Psoas muscle (tissue), 8 donors: ENCODE measurements around the gene CHD3. TPM values are rescaled to one million over a fixed set of nuclear protein-coding genes. Genes with fewer than 3 reads are reported as not detected.

Experiments
- ATAC-seq, 4 donors: fragments of 200-7000 bp; cut with Tn5 transposase; one replicate each; pipeline ENCODE4 v1.9.1; 2020; ENCODE audit warnings: moderate library complexity in 3 of 4, mild to moderate bottlenecking in 2 of 4
- DNase-seq, 2 donors: peaks; one replicate each; pipeline ENCODE4 v3.0.0-alpha.2; 2020
- H3K27ac ChIP-seq: fragments of 200-600 bp; one replicate; pipeline ENCODE4 v1.8.0; 2022
- H3K27me3 ChIP-seq, 3 donors: fragments of 200-600 bp in 1 of 3; one replicate each; pipeline versions ENCODE4 v1.6.1 to v1.8.0; 2013 to 2022; ENCODE audit warnings: low read length in 2 of 3, mild to moderate bottlenecking in 2 of 3, moderate library complexity in 1 of 3; ENCODE audit not compliant: insufficient read depth in 3 of 3
- H3K36me3 ChIP-seq, 2 donors: fragments of 200-600 bp in 1 of 2; one replicate each; pipeline versions ENCODE4 v1.6.1 to v1.8.0; 2013 to 2022; ENCODE audit warnings: low read depth in 1 of 2, mild to moderate bottlenecking in 1 of 2, moderate library complexity in 1 of 2; ENCODE audit not compliant: insufficient read depth in 1 of 2
- H3K4me1 ChIP-seq: fragments of 200-600 bp; one replicate; pipeline ENCODE4 v1.8.0; 2022
- H3K4me3 ChIP-seq: fragments of 200-600 bp; one replicate; pipeline ENCODE4 v1.8.0; 2022; ENCODE audit warnings: mild to moderate bottlenecking
- H3K9me3 ChIP-seq: fragments of 200-600 bp; one replicate; pipeline ENCODE4 v1.8.0; 2022
- whole genome bisulfite sequencing, 3 donors: extraction: QIAGEN DNeasy Blood & Tissue Kit; methylation state at CpG; one replicate each; pipeline versions ENCODE4 v1.1.6 to v1.1.7; 2013; 5-methylcytosine and 5-hydroxymethylcytosine counted together
- intact Hi-C, 2 donors: fragments of 100-400 bp; cut with DNase I; formaldehyde crosslinking; loops; one replicate each; pipeline versions ENCODE4 v1.11.0 to v1.14.2; 2022
- polyA plus RNA-seq, 3 donors: library from polyadenylated mRNA; stranded (reverse); fragments of 200-250 nt; gene quantifications; one replicate each; pipeline ENCODE4 v1.2.3, GENCODE V29; 2013
- total RNA-seq, 4 donors: library from RNA; stranded (reverse); fragmentation: NEBNext Ultra II Directional in 2 of 4; extraction: Animal tissue kit (Norgen Biotek cat#: 25700) in 2 of 4; gene quantifications; one replicate each; pipeline versions ENCODE4 v1.2.1 to v1.2.4, GENCODE V29; 2021 to 2023
- TF ChIP-seq, protein P1 (sequence below): fragments of 200-600 bp; IDR thresholded peaks from one replicate; pipeline ENCODE4 v1.8.0; 2022; ENCODE audit warnings: antibody characterized with exemption
- donor health status: healthy with polysubstance abuse.
- donor health status: DM: no; HTN: no; CAD: no; lungs with moderate emphysema.
- donor health status: Bipolar disorder and iron deficiency.
- donor health status: healthy.
- donor health status: DM: yes; HTN: yes; CAD: no.
- donor health status: DM: no; HTN: no; CAD: no.
- donor health status: DM: no; HTN: no; CAD: no.
- donor health status: DM: yes; HTN: yes; CAD: no.

CHD3 gene
- total and polyA plus RNA-seq, 7 donors: 3.3 to 13.1 (median 6.9) TPM

GRCh38 chr17:7955414-7956227 is 67.0 kb downstream of the CHD3 start:
- DNase-seq (no peak), ATAC-seq (no peak)
- no peaks in the 10 kb centered on the region for H3K36me3 ChIP-seq
- H3K27ac ChIP-seq: no peak overlapping the region
- intact Hi-C loops: no loop called here
- H3K4me3 ChIP-seq: no peak overlapping the region
- H3K27me3 ChIP-seq: peaks cover 0 to 14% (median 3%) of the 10 kb centered on the region in 3 donors
- 68 to 75% (median 72%) methylated on average over 13 of the region's 13 CpGs for WGBS, 3 donors
- H3K4me1 ChIP-seq: no peaks in the 10 kb centered on the region
- H3K9me3 ChIP-seq: no peaks in the 10 kb centered on the region
- TF ChIP-seq, protein P1, sequence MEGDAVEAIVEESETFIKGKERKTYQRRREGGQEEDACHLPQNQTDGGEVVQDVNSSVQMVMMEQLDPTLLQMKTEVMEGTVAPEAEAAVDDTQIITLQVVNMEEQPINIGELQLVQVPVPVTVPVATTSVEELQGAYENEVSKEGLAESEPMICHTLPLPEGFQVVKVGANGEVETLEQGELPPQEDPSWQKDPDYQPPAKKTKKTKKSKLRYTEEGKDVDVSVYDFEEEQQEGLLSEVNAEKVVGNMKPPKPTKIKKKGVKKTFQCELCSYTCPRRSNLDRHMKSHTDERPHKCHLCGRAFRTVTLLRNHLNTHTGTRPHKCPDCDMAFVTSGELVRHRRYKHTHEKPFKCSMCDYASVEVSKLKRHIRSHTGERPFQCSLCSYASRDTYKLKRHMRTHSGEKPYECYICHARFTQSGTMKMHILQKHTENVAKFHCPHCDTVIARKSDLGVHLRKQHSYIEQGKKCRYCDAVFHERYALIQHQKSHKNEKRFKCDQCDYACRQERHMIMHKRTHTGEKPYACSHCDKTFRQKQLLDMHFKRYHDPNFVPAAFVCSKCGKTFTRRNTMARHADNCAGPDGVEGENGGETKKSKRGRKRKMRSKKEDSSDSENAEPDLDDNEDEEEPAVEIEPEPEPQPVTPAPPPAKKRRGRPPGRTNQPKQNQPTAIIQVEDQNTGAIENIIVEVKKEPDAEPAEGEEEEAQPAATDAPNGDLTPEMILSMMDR: no peak

DNA sequence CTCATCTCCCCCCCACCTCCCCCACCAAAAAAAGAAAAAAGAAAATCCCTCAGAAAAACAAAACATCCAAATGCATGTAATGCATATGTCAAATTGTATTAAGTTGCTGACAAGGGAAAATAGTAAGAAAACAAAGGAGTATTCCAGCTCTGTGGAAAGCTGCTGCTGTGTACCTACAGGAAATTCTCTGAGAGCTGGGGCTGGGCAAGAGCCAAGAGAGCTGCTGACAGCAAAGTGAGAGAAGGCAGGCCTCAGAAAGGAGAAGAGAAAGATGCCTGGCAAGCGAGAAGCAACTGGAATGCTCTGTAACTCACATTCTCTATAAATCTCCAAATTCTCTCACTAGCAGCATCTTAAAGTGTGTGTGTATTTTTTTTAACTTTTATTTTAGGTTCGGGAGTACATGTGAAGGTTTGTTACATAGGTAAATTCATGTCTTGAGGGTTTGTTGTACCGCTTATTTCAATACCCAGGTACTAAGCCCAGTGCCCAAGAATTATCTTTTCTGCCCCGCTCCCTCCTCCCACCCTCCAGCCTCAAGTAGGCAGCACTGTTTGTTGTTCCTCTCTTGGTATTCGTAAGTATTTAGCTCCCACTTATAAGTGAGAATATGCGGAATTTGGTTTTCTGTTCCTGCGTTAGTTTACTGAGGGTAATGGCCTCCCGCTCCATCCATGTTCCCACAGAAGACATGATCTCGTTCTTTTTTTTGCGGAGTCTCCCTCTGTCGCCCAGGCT is 67.8 kb downstream of the CHD3 start:
- no peak for ATAC-seq
- no peak for DNase-seq
- H3K36me3 ChIP-seq: no peaks in the 10 kb centered on the region
- TF ChIP-seq, protein P1: no peak
- H3K9me3 ChIP-seq: no peaks in the 10 kb centered on the region
- H3K27me3 ChIP-seq: peaks cover 2 to 16% (median 3%) of the 10 kb centered on the region in 3 donors
- no peak overlapping the region for H3K4me3 ChIP-seq
- WGBS, 3 donors: 82 to 89% (median 86%) methylated on average over 11 of the region's 11 CpGs
- intact Hi-C loops: no loop called here
- no peaks in the 10 kb centered on the region for H3K4me1 ChIP-seq
- H3K27ac ChIP-seq: no peak overlapping the region

- TF ChIP-seq, protein P1: no peak
- H3K36me3 ChIP-seq: no peaks in the 10 kb centered on the region
- no peak for ATAC-seq
- H3K27ac ChIP-seq: no peak overlapping the region
- no peaks in the 10 kb centered on the region for H3K9me3 ChIP-seq
- 86 to 90% (median 88%) methylated on average over 9 of the region's 9 CpGs for WGBS, 3 donors
- H3K27me3 ChIP-seq: peaks cover 2 to 16% (median 3%) of the 10 kb centered on the region in 3 donors
- no peaks in the 10 kb centered on the region for H3K4me1 ChIP-seq
- H3K4me3 ChIP-seq: no peak overlapping the region
- DNase-seq: no peak
- intact Hi-C loops: no loop called here
These were observed 71.1 kb downstream of the CHD3 start for GRCh38 chr17:7959503-7960253.

DNA sequence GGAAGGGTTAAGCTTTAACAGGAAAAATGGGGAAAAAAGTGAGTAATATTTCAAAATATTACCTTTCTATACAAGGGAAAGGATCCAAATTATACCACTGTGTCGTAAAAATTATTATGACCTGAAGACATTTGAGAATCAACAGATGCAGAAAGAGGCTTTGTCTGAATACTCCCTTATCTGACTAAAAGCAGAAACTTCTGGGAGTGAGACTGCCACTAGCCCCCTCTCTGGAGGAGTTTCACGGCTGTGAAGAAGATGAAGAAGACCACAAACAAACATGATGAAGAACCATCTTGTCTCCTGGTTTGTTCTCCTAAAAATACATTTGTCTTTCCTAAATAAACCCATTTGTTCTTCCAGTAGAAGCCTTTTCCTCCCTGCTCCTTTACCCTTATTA is 72.8 kb downstream of the CHD3 start:
- 51 to 63% (median 56%) methylated on average over 2 of the region's 2 CpGs for WGBS, 3 donors
- Histone ChIP-seq H3K36me3 (no peaks in the 10 kb centered on the region), H3K27ac (no peak overlapping the region), H3K4me3 (no peak overlapping the region), H3K4me1 (no peaks in the 10 kb centered on the region), H3K27me3 (peaks cover 2 to 16% (median 3%) of the 10 kb centered on the region in 3 donors), H3K9me3 (no peaks in the 10 kb centered on the region)
- ATAC-seq (no peak), DNase-seq (no peak)
- intact Hi-C loops: no loop called here
- TF ChIP-seq, protein P1: no peak

Other genes starting within 250 kb of the CHD3 start
- 1 to 10 TPM in 2 of 4 donors, under 1 TPM in 2; 0.78 to 5.7 (median 1.3) TPM for gene ATP1B2, start 237.9 kb upstream of the CHD3 start, total RNA-seq
- gene ATP1B2, start 237.9 kb upstream of the CHD3 start, polyA plus RNA-seq: 1 to 10 TPM in 1 of 3 donors, under 1 TPM in 2; 0.36 to 1.0 (median 0.51) TPM
- gene TP53, start 201.3 kb upstream of the CHD3 start, total RNA-seq: 10 to 100 TPM; 18.1 to 36.7 (median 19.4) TPM
- gene TP53, start 201.3 kb upstream of the CHD3 start, polyA plus RNA-seq: 10 to 100 TPM in 2 of 3 donors, 1 to 10 TPM in 1; 7.4 to 15.7 (median 10.6) TPM
- 1 to 10 TPM; 4.5 to 6.6 (median 5.0) TPM for gene WRAP53, start 200.3 kb upstream of the CHD3 start, total RNA-seq
- gene WRAP53, start 200.3 kb upstream of the CHD3 start, polyA plus RNA-seq: 10 to 100 TPM in 2 of 3 donors, 1 to 10 TPM in 1; 6.5 to 14.4 (median 11.2) TPM
- gene EFNB3, start 183.6 kb upstream of the CHD3 start, total RNA-seq: under 1 TPM in 3 of 4 donors, not detected in 1; 0.11 to 0.37 (median 0.17) TPM
- under 1 TPM in 2 of 3 donors, not detected in 1; 0.09 to 0.12 TPM for gene EFNB3, start 183.6 kb upstream of the CHD3 start, polyA plus RNA-seq
- gene DNAH2, start 171.0 kb upstream of the CHD3 start, total RNA-seq: under 1 TPM; 0.04 to 0.10 (median 0.05) TPM
- gene DNAH2, start 171.0 kb upstream of the CHD3 start, polyA plus RNA-seq: under 1 TPM; 0.01 to 0.10 (median 0.08) TPM
- gene KDM6B, start 54.6 kb upstream of the CHD3 start, total RNA-seq: 10 to 100 TPM; 11.8 to 26.0 (median 17.9) TPM
- gene KDM6B, start 54.6 kb upstream of the CHD3 start, polyA plus RNA-seq: 10 to 100 TPM in 1 of 3 donors, 1 to 10 TPM in 2; 2.8 to 16.6 (median 6.3) TPM
- 10 to 100 TPM; 16.3 to 31.3 (median 19.0) TPM for gene TMEM88, start 33.7 kb upstream of the CHD3 start, total RNA-seq
- gene TMEM88, start 33.7 kb upstream of the CHD3 start, polyA plus RNA-seq: 10 to 100 TPM; 24.0 to 57.4 (median 42.6) TPM
- 10 to 100 TPM; 60.8 to 95.4 (median 73.3) TPM for gene NAA38, start 31.2 kb upstream of the CHD3 start, total RNA-seq
- gene NAA38, start 31.2 kb upstream of the CHD3 start, polyA plus RNA-seq: 100 to 1,000 TPM; 104 to 148 (median 109) TPM
- 10 to 100 TPM in 2 of 4 donors, 1 to 10 TPM in 2; 9.9 to 11.9 (median 10.2) TPM for gene CYB5D1, start 30.8 kb upstream of the CHD3 start, total RNA-seq
- gene CYB5D1, start 30.8 kb upstream of the CHD3 start, polyA plus RNA-seq: 10 to 100 TPM in 2 of 3 donors, 1 to 10 TPM in 1; 7.1 to 31.7 (median 10.4) TPM
- gene RNF227, start 27.5 kb downstream of the CHD3 start, total RNA-seq: 1 to 10 TPM in 2 of 4 donors, under 1 TPM in 2; 0.62 to 2.6 (median 1.0) TPM
- gene RNF227, start 27.5 kb downstream of the CHD3 start, polyA plus RNA-seq: 1 to 10 TPM; 1.5 to 2.4 (median 1.6) TPM
- gene KCNAB3, start 41.1 kb downstream of the CHD3 start, total RNA-seq: under 1 TPM in 3 of 4 donors, not detected in 1; 0.38 to 0.77 (median 0.57) TPM
- gene KCNAB3, start 41.1 kb downstream of the CHD3 start, polyA plus RNA-seq: under 1 TPM; 0.18 to 0.52 (median 0.21) TPM
- gene TRAPPC1, start 43.2 kb downstream of the CHD3 start, total RNA-seq: 10 to 100 TPM; 47.7 to 84.9 (median 75.0) TPM
- gene TRAPPC1, start 43.2 kb downstream of the CHD3 start, polyA plus RNA-seq: 10 to 100 TPM; 64.0 to 78.4 (median 76.1) TPM
- gene CNTROB, start 43.4 kb downstream of the CHD3 start, total RNA-seq: 1 to 10 TPM; 5.5 to 9.5 (median 7.4) TPM
- gene CNTROB, start 43.4 kb downstream of the CHD3 start, polyA plus RNA-seq: 1 to 10 TPM; 5.9 to 9.6 (median 8.8) TPM
- gene GUCY2D, start 113.8 kb downstream of the CHD3 start, total RNA-seq: not detected
- not detected for gene GUCY2D, start 113.8 kb downstream of the CHD3 start, polyA plus RNA-seq
- under 1 TPM in 3 of 4 donors, not detected in 1; 0.13 to 0.42 (median 0.32) TPM for gene ALOX15B, start 150.3 kb downstream of the CHD3 start, total RNA-seq
- gene ALOX15B, start 150.3 kb downstream of the CHD3 start, polyA plus RNA-seq: 1 to 10 TPM in 1 of 3 donors, under 1 TPM in 1, not detected in 1; 0.09 to 1.1 TPM
- gene ALOX12B, start 198.9 kb downstream of the CHD3 start, total RNA-seq: not detected
- gene ALOX12B, start 198.9 kb downstream of the CHD3 start, polyA plus RNA-seq: not detected
- not detected for gene ALOXE3, start 229.7 kb downstream of the CHD3 start, total RNA-seq
- under 1 TPM in 1 of 3 donors, not detected in 2; 0.42 TPM for gene ALOXE3, start 229.7 kb downstream of the CHD3 start, polyA plus RNA-seq
- under 1 TPM in 1 of 4 donors, not detected in 3; 0.30 TPM for gene HES7, start 235.3 kb downstream of the CHD3 start, total RNA-seq
- gene HES7, start 235.3 kb downstream of the CHD3 start, polyA plus RNA-seq: under 1 TPM in 1 of 3 donors, not detected in 2; 0.10 TPM